Endodermal cell (in vitro differentiated cells): ENCODE data around the gene SEC61A2. TPM values are rescaled to one million over a fixed set of nuclear protein-coding genes. Genes with fewer than 3 reads are reported as not detected.

ENCODE experiments used
- DNase-seq: peaks from one replicate; pipeline ENCODE4 v3.0.0-alpha.2; 2017
- H3K27ac ChIP-seq: 2 replicates; pipeline ENCODE4 v1.5.1; 2013; ENCODE audit warnings: mild to moderate bottlenecking, low read depth, low read length, moderate library complexity
- H3K27me3 ChIP-seq: 2 replicates; pipeline ENCODE4 v1.6.1; 2013; ENCODE audit warnings: mild to moderate bottlenecking, low read length, moderate library complexity; ENCODE audit not compliant: insufficient read depth, control insufficient read depth, poor library complexity, severe bottlenecking
- H3K36me3 ChIP-seq: 2 replicates; pipeline ENCODE4 v1.7.0; 2013; ENCODE audit warnings: mild to moderate bottlenecking, low read length, moderate library complexity; ENCODE audit not compliant: control insufficient read depth, insufficient read depth
- H3K4me1 ChIP-seq: one replicate; pipeline ENCODE4 v1.7.0; 2013; ENCODE audit warnings: low read length; ENCODE audit not compliant: control insufficient read depth, insufficient read depth
- H3K4me3 ChIP-seq: 2 replicates; pipeline ENCODE4 v1.5.1; 2013; ENCODE audit warnings: mild to moderate bottlenecking, low read length, moderate library complexity
- H3K9ac ChIP-seq: 2 replicates; pipeline ENCODE4 v1.6.1; 2013; ENCODE audit warnings: mild to moderate bottlenecking, low read length, moderate library complexity; ENCODE audit not compliant: poor library complexity, severe bottlenecking; ENCODE audit errors: extremely low read depth
- H3K9me3 ChIP-seq: 2 replicates; pipeline ENCODE4 v1.6.1; 2013; ENCODE audit warnings: mild to moderate bottlenecking, low read length, moderate library complexity; ENCODE audit not compliant: control insufficient read depth
- H3K27ac Mint-ChIP-seq: 2 replicates; pipeline ENCODE4 v1.8.0; 2020; ENCODE audit warnings: mixed read lengths
- H3K27me3 Mint-ChIP-seq: 2 replicates; pipeline ENCODE4 v1.8.0; 2021; ENCODE audit warnings: mild to moderate bottlenecking, mixed read lengths; ENCODE audit not compliant: insufficient read depth
- H3K36me3 Mint-ChIP-seq: 2 replicates; pipeline ENCODE4 v1.8.0; 2020; ENCODE audit warnings: low read depth, mixed read lengths
- H3K4me1 Mint-ChIP-seq: 2 replicates; pipeline ENCODE4 v1.8.0; 2020; ENCODE audit warnings: mixed read lengths
- H3K4me3 Mint-ChIP-seq: 2 replicates; pipeline ENCODE4 v1.8.0; 2020; ENCODE audit warnings: mild to moderate bottlenecking, moderate library complexity, mixed read lengths
- H3K9me3 Mint-ChIP-seq: 2 replicates; pipeline ENCODE4 v1.8.0; 2020; ENCODE audit warnings: mild to moderate bottlenecking, mixed read lengths
- CTCF ChIP-seq: fragments of 200-600 bp; sonication (generic); conservative IDR thresholded peaks from 2 replicates; pipeline ENCODE4 v1.5.0; 2021; ENCODE audit warnings: antibody characterized with exemption, mild to moderate bottlenecking
- WGBS, 2 experiments: methylation state at CpG; one replicate each; pipeline versions ENCODE4 v1.1.5 to v1.1.7; 2013; ENCODE audit warnings: missing lambda C conversion rate in 2 of 2, mixed read lengths in 1 of 2; ENCODE audit not compliant: insufficient coverage in 1 of 2, insufficient read length in 1 of 2; 5-methylcytosine and 5-hydroxymethylcytosine counted together
- total RNA-seq, 2 donors: library from RNA; stranded (reverse); fragmentation: NEBNext Ultra II Directional in 1 of 2; extraction: Animal tissue kit (Norgen Biotek cat#: 25700) in 1 of 2; gene quantifications; 2 replicates in 1 of 2; 3 replicates in 1 of 2; pipeline ENCODE4 v1.2.1, GENCODE V29; 2021

The SEC61A2 gene
- total RNA-seq, 2 donors from 2014 or later, result 24.4 to 40.5 TPM

- peaks cover 56% of the 10 kb centered on the region for H3K36me3 ChIP-seq
- H3K27ac Mint-ChIP-seq, result no peak overlapping the region
- no peaks in the 10 kb centered on the region for H3K4me1 Mint-ChIP-seq
- H3K4me3 ChIP-seq, result no peak overlapping the region
- no peaks in the 10 kb centered on the region for H3K27me3 ChIP-seq
- no peak overlapping the region for H3K27ac ChIP-seq
- H3K4me3 Mint-ChIP-seq, result no peak overlapping the region
- DNase-seq, result no peak
- H3K9me3 Mint-ChIP-seq, result no peaks in the 10 kb centered on the region
- peaks cover 59% of the 10 kb centered on the region for H3K36me3 Mint-ChIP-seq
- no peaks in the 10 kb centered on the region for H3K9me3 ChIP-seq
- H3K9ac ChIP-seq, result no peak overlapping the region
- 83 to 86% methylated on average over 1 to 5 of the region's 5 CpGs for WGBS, 2 experiments
- TF ChIP-seq CTCF, result no peak
- H3K4me1 ChIP-seq, result no peaks in the 10 kb centered on the region
- no peaks in the 10 kb centered on the region for H3K27me3 Mint-ChIP-seq
Observed at GRCh38 chr10:12187321-12187905, 57.9 kb downstream of the SEC61A2 start.

GRCh38 chr10:12188656-12189055 is 59.2 kb downstream of the SEC61A2 start:
- H3K27ac Mint-ChIP-seq, result peak overlapping the region; percentile 47
- no peak overlapping the region for H3K4me3 Mint-ChIP-seq
- Histone ChIP-seq H3K36me3 (peaks cover 50% of the 10 kb centered on the region), H3K9ac (no peak overlapping the region), H3K9me3 (no peaks in the 10 kb centered on the region), H3K27ac (no peak overlapping the region), H3K27me3 (no peaks in the 10 kb centered on the region), H3K4me1 (no peaks in the 10 kb centered on the region), H3K4me3 (no peak overlapping the region)
- H3K36me3 Mint-ChIP-seq, result peaks cover 56% of the 10 kb centered on the region
- no peak for DNase-seq
- no peaks in the 10 kb centered on the region for H3K9me3 Mint-ChIP-seq
- WGBS, 2 experiments, result 95 to 96% methylated on average over 4 to 6 of the region's 6 CpGs
- no peak for TF ChIP-seq CTCF
- no peaks in the 10 kb centered on the region for H3K27me3 Mint-ChIP-seq
- H3K4me1 Mint-ChIP-seq, result no peaks in the 10 kb centered on the region

GRCh38 chr10:12189426-12189825 is 59.9 kb downstream of the SEC61A2 start:
- H3K4me1 Mint-ChIP-seq, result peaks cover 4% of the 10 kb centered on the region
- Histone ChIP-seq H3K4me3 (no peak overlapping the region), H3K9me3 (no peaks in the 10 kb centered on the region), H3K36me3 (peaks cover 43% of the 10 kb centered on the region), H3K27me3 (no peaks in the 10 kb centered on the region), H3K4me1 (no peaks in the 10 kb centered on the region), H3K9ac (no peak overlapping the region), H3K27ac (no peak overlapping the region)
- H3K27me3 Mint-ChIP-seq, result no peaks in the 10 kb centered on the region
- WGBS, 2 experiments, result 95 to 98% methylated on average over 9 to 10 of the region's 10 CpGs
- TF ChIP-seq CTCF, result no peak
- no peak overlapping the region for H3K27ac Mint-ChIP-seq
- no peak for DNase-seq
- no peaks in the 10 kb centered on the region for H3K9me3 Mint-ChIP-seq
- H3K4me3 Mint-ChIP-seq, result no peak overlapping the region
- peaks cover 55% of the 10 kb centered on the region for H3K36me3 Mint-ChIP-seq
